A549 treated with Mapracorat at 1 μM for 4 hours (cell line): ENCODE data around the gene PARVB. TPM values are rescaled to one million over a fixed set of nuclear protein-coding genes. Genes with fewer than 3 reads are reported as not detected.

Experiments
- total RNA-seq: library from RNA; stranded (reverse); fragments of 200-300 nt; extraction: Qiagen RNA extraction; gene quantifications from 5 replicates; pipeline ENCODE4 v1.2.3, GENCODE V29; 2022

Gene PARVB
- total RNA-seq: 35.4 to 46.0 TPM (median 42.5 TPM) in 5 replicates

DNA sequence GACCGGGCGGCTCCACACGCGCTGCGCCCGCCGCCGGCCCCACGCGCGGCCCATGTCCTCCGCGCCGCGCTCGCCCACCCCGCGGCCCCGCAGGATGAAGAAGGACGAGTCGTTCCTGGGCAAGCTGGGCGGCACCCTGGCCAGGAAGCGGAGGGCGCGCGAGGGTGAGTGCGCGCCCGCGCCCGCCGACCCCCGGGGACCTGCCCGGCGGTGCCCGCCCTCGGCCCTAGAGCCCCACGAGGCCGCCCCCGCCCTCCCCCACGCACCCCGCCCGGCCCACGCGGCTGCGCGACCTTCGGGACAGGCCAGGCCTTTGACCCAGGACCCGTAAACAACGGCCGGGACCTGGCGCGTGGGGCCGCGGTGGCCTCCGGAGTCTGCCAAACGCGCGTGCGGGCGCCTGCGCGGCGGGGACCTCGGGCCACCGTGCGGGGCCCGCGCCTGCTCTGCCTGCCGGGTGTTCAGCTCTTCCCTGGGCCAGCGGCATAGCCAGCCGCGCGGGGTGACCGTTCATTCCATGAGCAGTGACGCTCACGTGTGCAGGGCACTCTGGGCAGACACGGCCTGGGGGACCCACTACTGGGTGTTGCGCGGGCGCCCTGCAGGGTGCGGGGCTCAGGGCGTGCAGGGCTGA is at the start of gene PARVB:
Gene PARVB, plus strand, starts transcription at position 15 of the 634 bp plus-strand sequence. Its CDS starts 38 bp downstream, at position 53.

GRCh38 chr22:44180706-44181032 is 156.6 kb downstream of the PARVB start, which contains the start of gene PARVG:
PARVG (plus strand) TSS chr22:44180925; CDS start chr22:44183330, 2,405 bp downstream.

Other genes with a start within 250 kb of the PARVB start
- 0.23 to 0.91 TPM (median 0.48 TPM) in 5 replicates for gene EFCAB6, start 212.0 kb upstream of the PARVB start, total RNA-seq
- gene SULT4A1, start 161.8 kb upstream of the PARVB start, total RNA-seq: not detected in 5 replicates
- 0.06 TPM in 1 of 5 replicates, not detected in the others for gene PNPLA5, start 132.3 kb upstream of the PARVB start, total RNA-seq
- 0.45 to 1.6 TPM (median 0.99 TPM) in 5 replicates for gene PNPLA3, start 100.5 kb upstream of the PARVB start, total RNA-seq
- 42.9 to 45.6 TPM (median 44.6 TPM) in 5 replicates for gene SAMM50, start 68.9 kb upstream of the PARVB start, total RNA-seq
- not detected in 5 replicates for gene PARVG, start 156.6 kb downstream of the PARVB start, total RNA-seq